Fibroblast of pulmonary artery (primary cell): ENCODE measurements around the gene CFAP99.

Experiments
- DNase-seq: peaks from one replicate; pipeline ENCODE4 v3.0.0-alpha.2; 2010; ENCODE audit warnings: low read depth
- H3K4me3 ChIP-seq: replicated peaks from 2 replicates; pipeline ENCODE4 v1.5.1; 2011; ENCODE audit warnings: low read depth, mild to moderate bottlenecking, control low read depth, low read length, moderate library complexity
- CTCF ChIP-seq: IDR thresholded peaks from 2 replicates; pipeline ENCODE4 v1.5.1; 2011; ENCODE audit warnings: mild to moderate bottlenecking, control low read depth, low read length, inconsistent platforms; ENCODE audit errors: missing control alignments

Gene CFAP99

GRCh38 chr4:2443956-2444740 lies 25.4 kb downstream of the CFAP99 start:
- H3K4me3 ChIP-seq, result no peak overlapping the region
- no peak for TF ChIP-seq CTCF
- no peak for DNase-seq

- DNase-seq, result no peak
- no peak overlapping the region for H3K4me3 ChIP-seq
- TF ChIP-seq CTCF, result no peak
These were observed 26.4 kb downstream of the CFAP99 start for GRCh38 chr4:2445130-2445529.

- DNase-seq, result no peak
- H3K4me3 ChIP-seq, result no peak overlapping the region
- no peak for TF ChIP-seq CTCF
These were observed 26.8 kb downstream of the CFAP99 start for GRCh38 chr4:2445571-2445970.

GRCh38 chr4:2446656-2447564 lies 28.2 kb downstream of the CFAP99 start:
- no peak for DNase-seq
- no peak overlapping the region for H3K4me3 ChIP-seq
- TF ChIP-seq CTCF, result no peak

GRCh38 chr4:2448589-2448988 lies 29.8 kb downstream of the CFAP99 start:
- TF ChIP-seq CTCF, result no peak

GRCh38 chr4:2449051-2449450 lies 30.3 kb downstream of the CFAP99 start:
- no peak for DNase-seq
- no peak overlapping the region for H3K4me3 ChIP-seq
- no peak for TF ChIP-seq CTCF

More at GRCh38 chr4:2448589-2448988, 29.8 kb downstream of the CFAP99 start:
- no peak overlapping the region for H3K4me3 ChIP-seq
- DNase-seq, result no peak
